GM10248 (cell line): ENCODE measurements around the gene AKAP12.

Source experiments
- CTCF ChIA-PET: fragments of 300-600 bp; sonication (Branson Sonifier 250); formaldehyde crosslinking; extraction: SDS; loops from one replicate; lab custom pipeline; 2021; ENCODE audit warnings: antibody characterized with exemption; lab: Yijun Ruan, JAX
- POLR2A ChIA-PET: fragments of 350-650 bp; sonication (Branson Sonifier 250); formaldehyde crosslinking; extraction: SDS; loops from one replicate; lab custom pipeline; 2020; ENCODE audit warnings: antibody characterized with exemption; lab: Yijun Ruan, JAX
- DNase-seq: peaks from one replicate; pipeline ENCODE4 v3.0.0; 2012; ENCODE audit errors: extremely low spot score
- TF ChIP-seq, protein P1 (sequence below): IDR thresholded peaks from 2 replicates; pipeline ENCODE4 v1.5.1; 2012; ENCODE audit warnings: mild to moderate bottlenecking, low read depth; ENCODE audit errors: extremely low read depth, missing control alignments, control extremely low read depth

AKAP12 gene

DNA sequence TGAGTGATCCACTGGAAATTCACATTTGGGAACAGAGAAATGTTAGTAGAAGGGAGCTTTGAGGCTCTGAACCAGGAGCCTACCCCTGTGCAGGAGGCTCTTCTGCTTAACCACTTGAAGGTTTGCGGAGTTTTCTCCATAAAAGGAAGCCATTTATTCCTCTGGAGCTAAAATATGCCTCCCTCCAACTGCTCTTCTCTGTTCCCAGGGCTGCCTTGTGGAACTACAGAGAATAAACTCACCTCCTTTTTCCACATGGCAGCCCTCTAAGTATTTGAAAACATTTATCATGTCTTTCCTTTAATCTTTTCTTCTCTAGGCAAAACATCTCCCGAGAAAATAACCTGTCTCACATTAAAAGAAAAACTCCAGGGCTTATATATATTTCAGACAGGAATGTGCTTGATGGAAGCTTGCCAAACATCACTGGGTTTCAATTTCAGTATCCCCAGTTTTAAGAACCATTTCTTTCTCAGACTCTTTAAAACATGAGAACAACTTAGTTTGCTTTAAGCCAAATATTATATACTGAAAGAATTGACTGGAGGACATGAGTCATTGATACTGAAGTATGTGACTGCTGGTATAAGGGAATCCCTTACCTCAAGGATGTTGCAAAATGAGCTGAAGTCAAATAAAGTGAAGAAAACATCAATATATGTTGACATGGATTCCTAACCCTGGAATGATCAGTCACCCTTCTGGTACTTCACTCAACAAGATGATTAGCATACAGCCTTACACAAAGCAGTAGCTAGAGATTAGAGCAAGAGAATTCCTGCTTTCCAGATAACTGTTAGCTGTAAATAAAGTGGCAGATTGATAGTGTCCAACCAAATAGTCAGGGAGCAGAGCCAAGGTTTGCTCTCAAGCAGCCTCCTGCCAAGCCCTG is 77.6 kb downstream of the AKAP12 start:
- no peak for DNase-seq
- ChIA-PET CTCF (interaction anchor here (0.7 to 3.3 kb wide), 5 partner anchors 9 to 500 kb away, joined by 3 to 11 read pairs (median 4); no protein-coding TSS in a partner anchor), POLR2A (no interaction called here)
- TF ChIP-seq, protein P1, sequence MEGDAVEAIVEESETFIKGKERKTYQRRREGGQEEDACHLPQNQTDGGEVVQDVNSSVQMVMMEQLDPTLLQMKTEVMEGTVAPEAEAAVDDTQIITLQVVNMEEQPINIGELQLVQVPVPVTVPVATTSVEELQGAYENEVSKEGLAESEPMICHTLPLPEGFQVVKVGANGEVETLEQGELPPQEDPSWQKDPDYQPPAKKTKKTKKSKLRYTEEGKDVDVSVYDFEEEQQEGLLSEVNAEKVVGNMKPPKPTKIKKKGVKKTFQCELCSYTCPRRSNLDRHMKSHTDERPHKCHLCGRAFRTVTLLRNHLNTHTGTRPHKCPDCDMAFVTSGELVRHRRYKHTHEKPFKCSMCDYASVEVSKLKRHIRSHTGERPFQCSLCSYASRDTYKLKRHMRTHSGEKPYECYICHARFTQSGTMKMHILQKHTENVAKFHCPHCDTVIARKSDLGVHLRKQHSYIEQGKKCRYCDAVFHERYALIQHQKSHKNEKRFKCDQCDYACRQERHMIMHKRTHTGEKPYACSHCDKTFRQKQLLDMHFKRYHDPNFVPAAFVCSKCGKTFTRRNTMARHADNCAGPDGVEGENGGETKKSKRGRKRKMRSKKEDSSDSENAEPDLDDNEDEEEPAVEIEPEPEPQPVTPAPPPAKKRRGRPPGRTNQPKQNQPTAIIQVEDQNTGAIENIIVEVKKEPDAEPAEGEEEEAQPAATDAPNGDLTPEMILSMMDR = no peak

DNA sequence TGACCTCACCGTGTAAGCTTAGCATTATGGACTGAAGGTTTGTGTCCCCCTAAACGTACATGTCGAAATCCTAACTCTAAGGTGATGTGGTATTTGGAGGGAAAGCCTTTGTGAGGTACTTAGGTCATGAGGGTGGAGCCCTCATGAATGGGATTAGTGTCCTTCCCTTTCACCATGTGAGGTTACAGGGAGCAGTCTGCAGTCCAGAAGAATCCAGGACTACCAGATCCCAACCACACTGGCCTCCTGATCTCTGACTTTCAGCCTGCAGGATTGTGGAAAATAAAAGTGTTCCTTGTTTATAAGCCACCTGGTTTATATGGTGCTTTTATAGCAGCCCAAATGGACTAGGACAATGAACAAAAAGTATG is 78.2 kb downstream of the AKAP12 start:
- DNase-seq = no peak
- CTCF ChIA-PET = interaction anchor here (1.0 to 3.3 kb wide), 4 partner anchors 11 to 500 kb away, joined by 3 to 11 read pairs (median 6); no protein-coding TSS in a partner anchor
- TF ChIP-seq, protein P1 = no peak
- POLR2A ChIA-PET = no interaction called here

GRCh38 chr6:151320140-151320539 is 80.4 kb downstream of the AKAP12 start:
- ChIA-PET CTCF (interaction anchor here (3.3 to 7.7 kb wide), 3 partner anchors 15 to 428 kb away, joined by 11 to 197 read pairs (median 87); no protein-coding TSS in a partner anchor), POLR2A (no interaction called here)
- TF ChIP-seq, protein P1 = no peak
- no peak for DNase-seq

DNA sequence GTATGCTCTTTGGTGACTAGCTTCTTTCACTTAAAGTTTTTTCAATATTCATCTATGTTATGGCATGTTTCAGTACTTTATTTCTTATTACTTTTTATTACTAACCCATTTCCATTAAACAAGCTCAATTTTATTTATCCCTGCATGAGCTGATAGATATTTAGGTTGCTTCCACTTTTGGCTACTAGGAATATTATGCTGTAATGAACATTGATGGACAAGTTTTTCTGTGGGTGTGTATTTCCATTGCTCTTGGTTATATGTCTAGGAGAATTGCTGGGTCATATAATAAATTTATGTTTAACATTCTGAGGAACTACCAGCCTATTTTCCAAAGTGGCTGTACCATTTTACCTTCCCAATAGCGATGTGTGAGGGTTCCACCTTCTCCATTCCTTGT is 81.7 kb downstream of the AKAP12 start:
- ChIA-PET CTCF (interaction anchor here (1.0 to 8.6 kb wide), 5 partner anchors 13 to 504 kb away, joined by 4 to 373 read pairs (median 87); no protein-coding TSS in a partner anchor), POLR2A (no interaction called here)
- TF ChIP-seq, protein P1 = no peak
- DNase-seq = no peak

DNA sequence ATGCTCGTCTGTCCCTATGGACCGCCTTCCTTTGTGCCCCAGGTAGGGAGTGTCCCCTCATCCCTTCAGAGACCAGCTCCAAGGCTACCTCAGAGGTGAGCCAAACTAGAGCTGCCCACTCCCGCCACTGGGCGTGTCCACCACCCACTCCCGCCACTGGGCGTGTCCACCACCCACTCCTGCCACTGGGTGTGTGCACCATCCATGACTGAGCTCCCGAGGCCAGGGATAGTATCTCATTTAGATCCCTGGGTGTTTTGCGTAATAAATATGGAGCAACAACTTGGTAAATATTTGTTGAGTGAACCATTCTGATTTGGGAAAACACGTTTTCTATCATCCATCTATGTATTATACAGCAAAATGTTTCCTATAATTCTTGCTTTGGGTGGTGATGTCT is 82.8 kb downstream of the AKAP12 start:
- ChIA-PET CTCF (interaction anchor here (2.2 to 8.6 kb wide), 5 partner anchors 12 to 505 kb away, joined by 11 to 373 read pairs (median 87); no protein-coding TSS in a partner anchor), POLR2A (no interaction called here)
- DNase-seq = no peak
- TF ChIP-seq, protein P1 = no peak

GRCh38 chr6:151323791-151324487 is 84.2 kb downstream of the AKAP12 start:
- CTCF ChIA-PET = interaction anchor here (0.6 to 8.6 kb wide), 71 partner anchors 11 to 929 kb away, joined by 3 to 373 read pairs (median 5); partner anchors contain the start of gene AKAP12
- POLR2A ChIA-PET = no interaction called here
- TF ChIP-seq, protein P1 = peak; percentile 91
- DNase-seq = peak; percentile 76
